Progenitor cell of endocrine pancreas (in vitro differentiated cells): ENCODE data around the gene KLHL26. TPM values are rescaled to one million over a fixed set of nuclear protein-coding genes. Genes with fewer than 3 reads are reported as not detected.

Source experiments
- DNase-seq: peaks from one replicate; pipeline ENCODE4 v3.0.0; 2021; ENCODE audit warnings: low spot score; ENCODE audit not compliant: unreplicated experiment
- H3K27ac Mint-ChIP-seq: 2 replicates; pipeline ENCODE4 v1.8.0; 2021; ENCODE audit warnings: mild to moderate bottlenecking, moderate library complexity, mixed read lengths
- H3K27me3 Mint-ChIP-seq: 2 replicates; pipeline ENCODE4 v1.8.0; 2021; ENCODE audit warnings: mixed read lengths
- H3K36me3 Mint-ChIP-seq: 2 replicates; pipeline ENCODE4 v1.8.0; 2022; ENCODE audit warnings: mixed read lengths; ENCODE audit not compliant: insufficient read depth
- H3K4me1 Mint-ChIP-seq: 2 replicates; pipeline ENCODE4 v1.8.0; 2021; ENCODE audit warnings: low read depth, mixed read lengths
- H3K4me3 Mint-ChIP-seq: 2 replicates; pipeline ENCODE4 v1.8.0; 2021; ENCODE audit warnings: low read depth, mild to moderate bottlenecking, moderate library complexity, mixed read lengths
- H3K9me3 Mint-ChIP-seq: 2 replicates; pipeline ENCODE4 v1.8.0; 2021; ENCODE audit warnings: low read depth, mixed read lengths
- CTCF ChIP-seq: fragments of 200-600 bp; sonication (generic); IDR thresholded peaks from one replicate; pipeline ENCODE4 v1.5.0; 2021; ENCODE audit warnings: antibody characterized with exemption, mild to moderate bottlenecking; ENCODE audit not compliant: unreplicated experiment
- total RNA-seq: library from RNA; stranded (reverse); gene quantifications from 2 replicates; pipeline ENCODE4 v1.2.1, GENCODE V29; 2021

KLHL26 gene
- total RNA-seq, 1 donor from 2014 or later: 12.3 TPM

GRCh38 chr19:18604820-18605159, 32.0 kb upstream of the KLHL26 start:
- DNase-seq: no peak
- H3K9me3 Mint-ChIP-seq: no peaks in the 10 kb centered on the region
- no peaks in the 10 kb centered on the region for H3K36me3 Mint-ChIP-seq
- H3K4me1 Mint-ChIP-seq: peaks cover 13% of the 10 kb centered on the region
- no peak overlapping the region for H3K4me3 Mint-ChIP-seq
- no peak for TF ChIP-seq CTCF
- no peak overlapping the region for H3K27ac Mint-ChIP-seq
- peaks cover 67% of the 10 kb centered on the region for H3K27me3 Mint-ChIP-seq

- no peaks in the 10 kb centered on the region for H3K9me3 Mint-ChIP-seq
- H3K36me3 Mint-ChIP-seq: no peaks in the 10 kb centered on the region
- TF ChIP-seq CTCF: no peak
- peaks cover 64% of the 10 kb centered on the region for H3K27me3 Mint-ChIP-seq
- no peak overlapping the region for H3K4me3 Mint-ChIP-seq
- H3K4me1 Mint-ChIP-seq: peaks cover 16% of the 10 kb centered on the region
- no peak for DNase-seq
- no peak overlapping the region for H3K27ac Mint-ChIP-seq
Observed at GRCh38 chr19:18605196-18605545, 31.7 kb upstream of the KLHL26 start.

GRCh38 chr19:18605546-18606280, 31.1 kb upstream of the KLHL26 start:
- no peaks in the 10 kb centered on the region for H3K9me3 Mint-ChIP-seq
- no peak overlapping the region for H3K27ac Mint-ChIP-seq
- no peaks in the 10 kb centered on the region for H3K36me3 Mint-ChIP-seq
- no peak overlapping the region for H3K4me3 Mint-ChIP-seq
- H3K27me3 Mint-ChIP-seq: peaks cover 64% of the 10 kb centered on the region
- no peak for TF ChIP-seq CTCF
- peaks cover 18% of the 10 kb centered on the region for H3K4me1 Mint-ChIP-seq
- no peak for DNase-seq

GRCh38 chr19:18606281-18607225, 30.3 kb upstream of the KLHL26 start, which contains the start of gene CRLF1:
TSS of gene CRLF1 (minus strand) at chr19:18606799. CDS start at chr19:18606656, 143 bp downstream.
- DNase-seq: no peak
- H3K9me3 Mint-ChIP-seq: no peaks in the 10 kb centered on the region
- H3K27ac Mint-ChIP-seq: no peak within 1 kb of the TSS
- no peaks in the 10 kb centered on the region for H3K36me3 Mint-ChIP-seq
- H3K27me3 Mint-ChIP-seq: peaks cover 65% of the 10 kb centered on the region
- peaks cover 22% of the 10 kb centered on the region for H3K4me1 Mint-ChIP-seq
- H3K4me3 Mint-ChIP-seq: no peak within 1 kb of the TSS
- TF ChIP-seq CTCF: no peak

- Mint-ChIP-seq H3K27me3 (peaks cover 64% of the 10 kb centered on the region), H3K4me1 (peaks cover 25% of the 10 kb centered on the region), H3K36me3 (no peaks in the 10 kb centered on the region), H3K9me3 (no peaks in the 10 kb centered on the region), H3K27ac (no peak overlapping the region), H3K4me3 (no peak overlapping the region)
- no peak for TF ChIP-seq CTCF
- no peak for DNase-seq
Observed at GRCh38 chr19:18607226-18608101, 29.4 kb upstream of the KLHL26 start.
